Measurements from ENCODE around the gene PLEKHF1.

The PLEKHF1 gene

GRCh38 chr19:29635963-29636362 is 29.3 kb upstream of the PLEKHF1 start:
- FAIRE-seq = no peak

- no peak for FAIRE-seq
These were observed 28.5 kb upstream of the PLEKHF1 start for GRCh38 chr19:29636553-29637360.

GRCh38 chr19:29639086-29639485 is 26.2 kb upstream of the PLEKHF1 start:
- FAIRE-seq = no peak

- FAIRE-seq = no peak
These were observed 25.0 kb upstream of the PLEKHF1 start for GRCh38 chr19:29640231-29640630.

- FAIRE-seq = no peak
These were observed 23.7 kb upstream of the PLEKHF1 start for GRCh38 chr19:29641597-29641996.

GRCh38 chr19:29643361-29643935 is 21.8 kb upstream of the PLEKHF1 start:
- FAIRE-seq = no peak

GRCh38 chr19:29644210-29644609 is 21.1 kb upstream of the PLEKHF1 start:
- FAIRE-seq = no peak

GRCh38 chr19:29645491-29645867 is 19.8 kb upstream of the PLEKHF1 start:
- no peak for FAIRE-seq

GRCh38 chr19:29645911-29646310 is 19.4 kb upstream of the PLEKHF1 start:
- FAIRE-seq = no peak

- FAIRE-seq = no peak
These were observed 14.4 kb upstream of the PLEKHF1 start for GRCh38 chr19:29650772-29651387.

GRCh38 chr19:29651622-29652394 is 13.5 kb upstream of the PLEKHF1 start:
- no peak for FAIRE-seq

GRCh38 chr19:29653398-29653797 is 11.9 kb upstream of the PLEKHF1 start:
- no peak for FAIRE-seq

GRCh38 chr19:29655648-29656335 is 9.5 kb upstream of the PLEKHF1 start:
- no peak for FAIRE-seq

GRCh38 chr19:29658221-29658991 is 6.9 kb upstream of the PLEKHF1 start:
- FAIRE-seq = no peak

- FAIRE-seq = no peak
These were observed 4.4 kb upstream of the PLEKHF1 start for GRCh38 chr19:29660835-29661234.

- FAIRE-seq = no peak
These were observed 3.0 kb upstream of the PLEKHF1 start for GRCh38 chr19:29662278-29662603.

- no peak for FAIRE-seq
These were observed 2.5 kb upstream of the PLEKHF1 start for GRCh38 chr19:29662604-29663404.

- FAIRE-seq = no peak
These were observed 1.2 kb upstream of the PLEKHF1 start for GRCh38 chr19:29663861-29664752.

GRCh38 chr19:29664753-29665214 is 477 bp upstream of the PLEKHF1 start:
- FAIRE-seq = no peak

All from islet of Langerhans (tissue), 1 donor.